T-helper 1 cell treated with Interleukin-12 subunit alpha and Interleukin-12 subunit beta and Interleukin-4 antibody, amounts not matched to agents 30 ng/mL and 1 ng/mL, for 36 hours (primary cell): ENCODE data around the gene ZHX3. TPM values are rescaled to one million over a fixed set of nuclear protein-coding genes. Genes with fewer than 3 reads are reported as not detected.

Experiments
- intact Hi-C: fragments of 100-400 bp; cut with micrococcal nuclease; formaldehyde crosslinking; loops from one replicate; pipeline ENCODE4 v1.15.1; 2024
- total RNA-seq: library from RNA; stranded (reverse); gene quantifications from 2 replicates; pipeline ENCODE4 v1.2.3, GENCODE V29; 2022

ZHX3 gene, protein sequence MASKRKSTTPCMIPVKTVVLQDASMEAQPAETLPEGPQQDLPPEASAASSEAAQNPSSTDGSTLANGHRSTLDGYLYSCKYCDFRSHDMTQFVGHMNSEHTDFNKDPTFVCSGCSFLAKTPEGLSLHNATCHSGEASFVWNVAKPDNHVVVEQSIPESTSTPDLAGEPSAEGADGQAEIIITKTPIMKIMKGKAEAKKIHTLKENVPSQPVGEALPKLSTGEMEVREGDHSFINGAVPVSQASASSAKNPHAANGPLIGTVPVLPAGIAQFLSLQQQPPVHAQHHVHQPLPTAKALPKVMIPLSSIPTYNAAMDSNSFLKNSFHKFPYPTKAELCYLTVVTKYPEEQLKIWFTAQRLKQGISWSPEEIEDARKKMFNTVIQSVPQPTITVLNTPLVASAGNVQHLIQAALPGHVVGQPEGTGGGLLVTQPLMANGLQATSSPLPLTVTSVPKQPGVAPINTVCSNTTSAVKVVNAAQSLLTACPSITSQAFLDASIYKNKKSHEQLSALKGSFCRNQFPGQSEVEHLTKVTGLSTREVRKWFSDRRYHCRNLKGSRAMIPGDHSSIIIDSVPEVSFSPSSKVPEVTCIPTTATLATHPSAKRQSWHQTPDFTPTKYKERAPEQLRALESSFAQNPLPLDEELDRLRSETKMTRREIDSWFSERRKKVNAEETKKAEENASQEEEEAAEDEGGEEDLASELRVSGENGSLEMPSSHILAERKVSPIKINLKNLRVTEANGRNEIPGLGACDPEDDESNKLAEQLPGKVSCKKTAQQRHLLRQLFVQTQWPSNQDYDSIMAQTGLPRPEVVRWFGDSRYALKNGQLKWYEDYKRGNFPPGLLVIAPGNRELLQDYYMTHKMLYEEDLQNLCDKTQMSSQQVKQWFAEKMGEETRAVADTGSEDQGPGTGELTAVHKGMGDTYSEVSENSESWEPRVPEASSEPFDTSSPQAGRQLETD
- 7.5 and 10.0 TPM in 2 replicates for total RNA-seq

DNA sequence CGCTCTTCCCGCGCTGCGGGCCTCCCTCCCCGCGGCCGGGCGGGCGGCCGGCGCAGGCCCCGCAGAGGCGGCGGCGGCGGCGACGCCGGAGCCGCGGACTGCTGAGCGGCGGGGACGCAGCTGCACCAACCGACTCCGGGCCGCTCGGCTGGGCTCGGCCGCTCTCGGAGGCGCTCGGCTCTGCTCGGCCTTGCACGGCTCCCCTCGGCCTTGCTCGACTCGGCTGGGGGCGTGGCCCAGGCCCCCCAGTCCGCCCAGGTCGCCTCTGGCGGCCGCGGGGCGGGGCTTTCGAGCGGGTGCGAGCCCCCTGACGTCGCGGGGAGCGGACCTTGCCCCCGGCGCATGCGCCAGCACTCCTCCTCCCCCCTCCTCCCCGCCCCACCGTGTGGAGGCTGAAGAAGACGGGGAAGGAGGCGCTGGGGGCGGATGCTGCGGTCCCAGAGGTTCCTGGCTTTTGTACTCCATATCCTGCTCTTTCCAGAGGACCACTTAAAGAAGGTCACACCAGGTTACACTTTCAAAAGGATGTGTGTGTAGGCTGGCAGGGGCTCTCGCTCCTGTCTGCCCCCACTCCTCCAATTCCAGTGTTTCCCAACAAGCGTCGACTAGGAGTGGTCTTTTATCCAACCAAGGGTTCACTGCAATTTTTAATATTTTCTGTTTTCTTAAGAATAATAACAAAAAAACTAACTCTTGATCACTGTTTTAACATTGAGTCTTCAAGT lies at the start of gene ZHX3:
ZHX3 (minus strand) TSS at position 186 of the 725 bp plus-strand sequence. CDS start 112,815 bp downstream, outside the sequence.
- intact Hi-C loops, result loop anchor here (1.0 to 5.0 kb wide), 11 partner anchors 12 to 375 kb away; partner anchors contain the start of genes CHD6, LPIN3, PLCG1 and TOP1

- intact Hi-C loops, result no loop called here
Observed at GRCh38 chr20:41367393-41367695, 49.8 kb upstream of the ZHX3 start.

- intact Hi-C loops, result no loop called here
Observed at GRCh38 chr20:41366546-41367392, 49.2 kb upstream of the ZHX3 start, which contains the start of gene EMILIN3. Gene EMILIN3 (minus strand): TSS chr20:41366818. CDS start chr20:41366634, 184 bp downstream.

DNA sequence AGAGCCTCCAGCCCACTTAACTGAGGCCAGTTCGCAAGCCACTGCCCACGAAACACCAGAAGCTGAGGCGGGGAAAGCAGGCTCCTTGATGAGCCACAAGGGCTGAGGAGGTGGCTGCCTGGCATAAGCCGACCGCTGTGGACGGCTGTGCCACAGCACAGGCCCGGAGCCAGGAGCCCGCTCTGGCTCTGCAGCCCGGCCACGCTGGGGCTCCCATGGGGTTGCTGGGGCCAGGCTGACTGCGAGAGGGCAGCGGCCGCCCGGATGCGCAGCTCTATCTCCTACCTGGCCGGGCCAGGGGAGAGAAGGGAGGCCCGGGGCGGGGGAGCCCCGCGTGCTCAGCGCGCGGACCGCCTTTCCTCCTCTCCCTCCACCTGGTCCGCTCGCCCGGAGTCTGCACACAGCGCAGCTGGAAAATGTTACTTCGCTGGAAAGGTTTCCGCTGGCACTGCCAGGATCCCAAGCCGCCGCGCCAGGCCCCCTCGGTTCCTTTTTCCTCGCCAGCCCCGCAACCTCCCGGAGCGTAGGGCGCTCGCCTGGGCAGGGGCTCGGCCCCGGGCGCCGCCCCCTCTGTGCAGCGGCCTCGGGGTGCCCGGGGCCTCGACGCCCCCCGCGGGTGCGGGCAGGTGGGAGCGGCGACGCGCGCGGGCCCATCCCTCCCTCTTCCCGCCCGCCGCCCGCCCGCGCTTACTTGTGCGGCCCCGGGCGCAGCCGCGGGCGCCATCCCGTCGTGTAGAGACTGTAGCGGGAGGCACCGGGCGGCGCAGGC lies 48.4 kb upstream of the ZHX3 start:
- intact Hi-C loops, result no loop called here

GRCh38 chr20:41364967-41365765 lies 47.6 kb upstream of the ZHX3 start:
- intact Hi-C loops, result no loop called here

DNA sequence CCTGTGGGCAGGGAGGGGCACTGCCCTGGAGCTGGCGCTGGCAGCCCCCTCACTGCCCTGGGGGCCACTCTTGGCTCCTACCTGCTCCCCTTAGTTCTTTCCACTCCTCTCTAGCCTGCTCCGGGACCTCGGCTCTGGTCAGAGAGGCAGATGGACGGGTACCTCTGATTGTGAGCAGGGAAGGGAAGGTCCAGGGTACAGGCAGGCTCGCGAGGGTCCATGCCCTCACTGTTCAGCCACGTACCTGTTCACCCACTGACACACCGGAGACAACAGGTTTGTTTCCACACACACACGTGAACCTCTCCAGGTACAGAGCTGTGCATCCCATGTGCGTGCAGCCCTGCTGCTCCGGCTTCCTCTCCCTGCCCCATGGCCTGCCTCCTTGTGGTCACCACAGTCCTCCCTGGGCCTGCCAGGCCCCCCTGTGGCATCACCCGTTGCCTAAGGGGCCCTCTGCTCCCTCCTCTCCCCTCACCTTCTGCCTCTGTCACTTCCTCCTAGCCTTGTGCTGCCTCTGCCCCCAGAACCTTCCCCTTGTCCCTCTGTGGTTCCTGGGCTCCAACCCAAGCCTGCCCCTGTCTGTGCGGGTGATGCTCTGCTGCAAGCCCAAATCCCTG lies 46.8 kb upstream of the ZHX3 start:
- intact Hi-C loops, result no loop called here

DNA sequence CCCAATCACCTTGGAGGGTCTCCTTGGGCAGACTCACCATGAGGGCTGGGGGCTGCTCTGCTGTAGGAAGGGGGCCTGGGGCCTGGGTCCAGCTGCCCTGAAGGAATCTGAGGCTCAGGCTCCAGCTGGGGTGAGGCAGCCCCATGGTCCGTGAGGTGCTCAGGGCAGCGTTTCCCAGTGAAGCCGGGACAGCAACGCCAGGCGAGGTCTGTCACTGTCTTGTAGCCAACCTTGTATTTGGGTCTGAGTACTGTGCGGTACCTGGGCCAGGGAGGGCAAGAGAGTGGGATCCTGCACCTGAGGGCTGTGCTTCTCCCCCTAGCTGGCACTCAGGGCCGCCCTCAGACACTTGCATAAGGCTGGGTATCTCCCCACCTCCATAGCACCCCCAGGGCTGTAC lies 46.1 kb upstream of the ZHX3 start:
- intact Hi-C loops, result no loop called here

DNA sequence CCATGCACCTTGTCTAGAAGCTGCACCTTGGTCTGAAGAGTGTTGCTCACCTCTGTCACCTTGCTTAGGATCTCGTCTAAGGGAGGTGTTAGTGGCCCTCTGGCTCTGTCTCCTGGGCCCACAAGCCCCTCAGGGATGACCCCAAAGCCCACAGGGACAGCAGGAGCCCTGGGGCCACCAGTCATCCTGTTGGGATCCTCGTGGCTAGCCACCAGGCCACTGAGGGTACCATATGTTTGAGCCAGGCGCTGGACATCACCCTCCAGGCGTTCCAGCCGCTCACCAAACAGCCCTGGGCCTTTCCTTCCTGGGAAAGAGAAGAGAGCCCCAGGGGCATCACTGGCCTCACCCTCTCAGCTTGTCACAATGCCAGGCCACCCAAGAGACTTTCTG lies 45.2 kb upstream of the ZHX3 start:
- intact Hi-C loops, result no loop called here

DNA sequence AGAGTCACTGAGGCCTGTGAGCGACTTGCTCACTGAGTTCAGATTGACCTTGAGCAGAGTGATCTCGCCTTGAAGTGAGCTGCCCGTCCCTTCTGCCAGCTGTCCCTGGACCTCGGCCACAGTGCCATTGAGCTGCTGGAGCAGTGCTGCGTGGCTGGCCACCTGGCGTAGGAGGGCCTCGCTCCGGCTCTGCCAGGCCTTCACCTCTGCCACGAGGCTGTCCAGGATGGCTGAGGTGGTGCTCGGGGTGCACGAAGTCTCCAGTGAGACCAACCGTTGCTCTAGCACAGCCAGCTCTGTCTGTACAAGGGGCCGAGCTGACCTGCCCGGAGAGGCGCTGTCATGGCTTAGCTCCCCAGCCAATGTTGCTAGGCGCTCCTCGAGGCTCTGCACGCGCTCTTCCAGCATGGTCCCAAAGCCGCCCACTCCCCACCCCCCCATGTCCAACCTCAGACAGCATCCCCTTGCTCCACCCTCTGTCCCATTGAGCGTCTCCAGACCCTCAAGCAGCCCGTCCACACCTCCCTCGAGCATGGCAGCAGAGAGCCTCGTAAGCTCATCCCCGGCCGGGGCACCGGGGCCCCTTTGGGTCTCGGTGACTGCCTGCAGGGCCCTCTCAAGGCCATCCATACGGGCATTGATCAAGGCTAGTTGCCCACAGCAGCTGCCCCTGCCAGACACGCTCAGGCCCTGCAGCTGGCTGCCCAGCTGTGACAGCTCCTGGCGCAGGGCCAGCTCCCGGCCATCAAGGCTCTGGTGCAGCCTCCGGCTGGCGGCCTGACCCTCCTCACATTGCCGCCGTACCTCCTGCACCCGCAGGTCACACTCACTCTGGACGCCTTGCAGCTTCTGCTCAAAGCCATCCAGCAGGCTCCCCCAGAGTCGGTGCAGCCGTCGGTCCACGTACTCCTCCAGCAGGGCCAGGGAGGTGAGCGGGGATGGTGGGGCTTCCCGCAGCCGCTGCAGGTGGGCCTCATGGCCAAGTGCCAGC lies 44.5 kb upstream of the ZHX3 start:
- intact Hi-C loops, result no loop called here

- intact Hi-C loops, result no loop called here
Observed at GRCh38 chr20:41360831-41361756, 43.6 kb upstream of the ZHX3 start.

DNA sequence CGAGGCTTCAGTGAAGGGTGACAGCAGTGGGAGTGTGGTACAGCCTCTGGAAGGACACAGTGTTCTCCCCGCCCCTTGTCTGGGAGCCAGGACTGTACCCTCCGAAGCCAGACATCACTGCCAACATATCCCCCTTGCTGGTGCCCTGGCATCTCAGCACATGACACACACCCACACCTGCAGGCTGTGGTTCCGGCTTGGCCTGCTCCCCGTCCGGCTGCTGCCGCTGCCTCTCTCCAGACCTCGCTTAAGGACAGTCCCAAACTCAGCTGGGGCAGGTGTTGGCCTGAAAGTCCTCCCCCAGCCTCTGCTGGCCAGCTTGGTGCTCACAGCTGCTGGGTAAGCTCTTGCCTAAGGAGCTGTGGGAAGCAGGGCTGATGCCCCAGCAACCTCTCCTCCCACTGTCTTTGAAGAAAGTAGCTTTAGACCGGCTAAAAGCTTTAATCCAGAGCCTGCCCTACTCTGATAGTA lies 42.0 kb upstream of the ZHX3 start:
- intact Hi-C loops, result no loop called here

GRCh38 chr20:41358717-41359116 lies 41.2 kb upstream of the ZHX3 start:
- intact Hi-C loops, result no loop called here

DNA sequence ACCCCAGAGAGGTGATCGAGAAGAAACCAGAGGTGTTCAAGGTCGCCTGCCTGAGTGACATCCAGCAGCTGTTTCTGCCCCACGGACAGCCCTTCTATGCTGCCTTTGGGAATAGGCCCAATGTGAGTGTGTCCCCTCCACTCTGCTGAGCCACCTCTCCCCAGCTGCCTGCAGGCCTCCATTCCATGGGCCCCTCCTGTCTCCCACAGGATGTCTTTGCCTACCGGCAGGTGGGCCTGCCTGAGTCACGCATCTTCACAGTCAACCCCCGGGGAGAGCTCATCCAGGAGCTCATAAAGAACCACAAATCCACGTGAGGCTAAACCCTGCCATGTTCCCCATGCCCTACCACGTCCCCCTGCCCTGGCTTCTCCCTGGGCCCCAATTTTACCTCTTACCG lies 40.7 kb upstream of the ZHX3 start:
- intact Hi-C loops, result no loop called here

DNA sequence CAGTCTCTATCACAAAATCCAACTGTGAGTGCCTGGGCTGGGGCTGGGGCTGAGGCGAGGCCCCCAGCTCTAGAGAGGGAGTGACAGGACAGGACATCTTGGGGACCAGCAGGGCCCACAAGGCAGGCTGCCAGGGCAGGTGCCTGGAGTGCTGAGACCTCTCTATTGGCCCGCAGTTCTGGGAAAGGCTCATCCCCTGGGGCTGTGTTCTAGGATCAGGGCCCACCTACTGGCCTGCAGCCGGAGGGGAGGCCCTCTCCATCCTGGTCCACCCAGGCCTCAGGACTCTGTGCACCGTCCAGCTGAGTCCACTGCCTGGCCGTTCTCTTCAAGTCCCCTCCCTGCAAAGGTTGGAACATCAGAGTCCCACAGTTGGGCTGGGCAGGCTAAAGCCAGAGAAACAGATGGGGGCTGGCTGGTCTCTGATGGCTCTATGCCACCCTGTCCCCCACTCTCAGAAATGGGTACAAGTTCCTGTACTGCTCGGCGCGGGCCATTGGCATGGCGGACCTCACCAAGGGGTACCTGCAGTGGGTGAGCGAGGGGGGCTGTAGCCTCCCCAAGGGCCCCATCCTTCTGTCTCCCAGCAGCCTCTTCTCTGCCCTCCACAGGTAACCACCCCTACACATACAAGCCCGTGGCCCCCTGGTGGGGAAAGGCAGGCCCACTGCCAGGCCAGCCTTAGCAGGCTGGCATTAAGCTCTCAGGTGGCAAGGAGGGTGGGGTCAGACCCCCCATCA lies 40.1 kb upstream of the ZHX3 start:
- intact Hi-C loops, result no loop called here

DNA sequence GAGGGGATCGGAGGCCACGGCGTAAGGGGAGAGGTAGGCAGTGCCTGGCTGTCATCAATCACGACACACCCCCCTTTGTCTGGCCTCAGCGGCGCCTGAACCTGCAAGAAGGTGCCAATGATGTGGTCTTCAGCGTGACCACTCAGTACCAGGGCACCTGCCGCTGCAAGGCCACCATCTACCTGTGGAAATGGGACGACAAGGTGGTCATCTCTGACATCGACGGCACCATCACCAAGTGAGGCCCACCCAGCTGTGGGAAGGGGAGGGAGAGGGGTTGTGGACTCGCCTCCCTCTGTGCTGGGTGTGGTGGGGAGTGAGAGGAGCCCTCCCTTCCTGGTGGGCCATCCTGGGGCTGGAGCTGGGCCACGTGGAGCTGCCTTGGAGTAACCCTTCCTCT lies 39.4 kb upstream of the ZHX3 start:
- intact Hi-C loops, result no loop called here
